GM19043 (cell line): ENCODE results near the gene BBX.
"Not testable (repeated sequence)": the region's sequence is repeated elsewhere in the genome, so short reads cannot be mapped to it uniquely, and the experiment has no call there.

Experiments used
- ATAC-seq: cut with Tn5 transposase; IDR thresholded peaks from one replicate; pipeline ENCODE4 v1.9.1; 2021; ENCODE audit warnings: low read depth; ENCODE audit not compliant: unreplicated experiment

The BBX gene

DNA sequence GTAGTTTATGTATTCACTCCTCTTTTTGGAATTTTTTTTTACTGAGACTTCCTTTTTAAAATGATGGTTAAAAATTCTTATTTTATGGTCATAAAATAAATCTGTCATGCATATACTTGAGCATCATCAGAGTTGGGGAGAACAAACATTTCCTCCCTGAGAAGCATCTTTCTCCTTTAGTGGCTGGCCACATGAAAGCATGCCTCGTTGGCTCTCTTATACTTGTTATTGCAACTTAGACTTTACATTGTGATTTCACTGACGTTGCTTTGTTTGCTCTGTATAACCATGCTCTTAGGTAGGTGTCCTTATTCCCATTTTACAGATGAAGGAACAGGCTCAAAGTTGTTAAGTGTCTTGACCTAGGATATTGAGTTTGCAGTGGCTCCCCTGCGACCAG is 18.1 kb downstream of the BBX start:
- no peak for ATAC-seq

DNA sequence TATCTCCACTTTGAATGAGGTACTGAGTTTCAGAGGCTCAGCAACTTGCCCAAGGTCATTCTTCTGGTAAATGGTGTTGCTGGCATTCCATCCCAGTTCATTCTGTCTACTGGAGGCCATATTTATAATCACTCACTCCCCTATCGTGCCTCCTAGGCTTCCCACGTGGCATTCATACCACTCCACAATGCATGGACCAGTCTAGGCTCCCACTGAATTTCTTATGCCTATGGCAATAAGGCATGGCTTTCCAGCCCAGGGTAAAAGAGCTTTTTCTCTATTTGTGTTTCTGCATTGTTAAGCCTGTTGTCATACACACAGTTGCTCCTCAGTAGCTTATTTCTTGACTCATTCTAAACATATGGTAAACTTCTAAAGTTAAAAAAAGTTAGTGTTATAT is 19.9 kb downstream of the BBX start:
- no peak for ATAC-seq

DNA sequence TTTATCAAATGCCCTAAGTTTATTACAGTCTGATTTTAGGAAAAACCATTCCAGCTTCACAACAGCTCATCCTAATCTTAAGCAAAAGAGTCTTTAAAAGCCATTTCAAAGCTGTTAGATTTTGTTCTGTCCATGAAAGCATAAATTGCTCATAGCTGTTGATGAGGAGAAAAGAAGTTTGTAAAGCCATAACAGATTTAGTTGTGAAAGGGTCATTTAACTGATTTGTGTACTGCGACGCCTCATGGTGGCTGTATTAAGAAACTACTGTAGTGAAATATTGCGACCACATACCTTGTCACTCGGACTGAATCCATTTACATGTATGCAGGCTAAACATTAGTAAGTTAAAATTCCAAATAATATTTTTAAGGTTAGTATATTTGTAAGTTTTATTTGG is 20.9 kb downstream of the BBX start:
- no peak for ATAC-seq

DNA sequence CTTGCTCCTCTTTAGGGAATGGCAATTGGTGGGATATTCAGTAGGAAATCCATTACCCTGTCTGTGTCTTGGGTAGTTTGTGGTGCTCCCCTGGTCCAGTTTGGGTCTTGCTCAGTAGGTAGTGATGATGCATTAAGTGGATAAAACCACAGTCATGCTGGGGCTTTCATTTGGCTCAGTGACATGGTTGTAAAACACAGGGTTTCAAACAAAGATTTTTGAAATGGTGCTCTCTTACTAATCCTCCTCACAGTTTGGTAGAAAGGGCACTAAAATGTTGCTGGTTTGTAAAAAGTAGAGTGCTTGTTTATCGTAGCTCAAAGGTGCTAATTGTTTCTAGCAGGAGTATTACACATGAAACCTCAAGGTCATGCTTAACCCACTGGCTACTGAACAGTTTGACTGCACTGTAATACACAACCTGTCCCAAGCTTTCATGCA is 22.9 kb downstream of the BBX start:
- no peak for ATAC-seq

DNA sequence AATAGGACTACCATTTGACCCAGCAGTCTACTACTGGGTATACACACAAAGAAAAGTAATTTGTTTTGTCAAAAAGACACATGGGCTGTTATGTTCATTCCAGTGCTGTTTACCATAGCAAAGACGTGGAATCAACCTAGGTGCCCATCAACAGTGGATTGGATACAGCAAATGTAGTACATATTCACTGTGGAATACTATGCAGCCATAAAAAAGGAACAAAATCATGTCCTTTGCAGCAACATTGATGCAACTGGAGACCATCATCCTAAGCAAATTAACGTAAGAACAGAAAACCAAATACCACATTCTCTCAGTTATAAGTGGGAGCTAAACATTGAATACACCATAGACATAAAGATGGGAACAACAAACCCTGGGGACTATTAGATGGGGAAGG is 25.8 kb downstream of the BBX start:
- ATAC-seq: no peak

DNA sequence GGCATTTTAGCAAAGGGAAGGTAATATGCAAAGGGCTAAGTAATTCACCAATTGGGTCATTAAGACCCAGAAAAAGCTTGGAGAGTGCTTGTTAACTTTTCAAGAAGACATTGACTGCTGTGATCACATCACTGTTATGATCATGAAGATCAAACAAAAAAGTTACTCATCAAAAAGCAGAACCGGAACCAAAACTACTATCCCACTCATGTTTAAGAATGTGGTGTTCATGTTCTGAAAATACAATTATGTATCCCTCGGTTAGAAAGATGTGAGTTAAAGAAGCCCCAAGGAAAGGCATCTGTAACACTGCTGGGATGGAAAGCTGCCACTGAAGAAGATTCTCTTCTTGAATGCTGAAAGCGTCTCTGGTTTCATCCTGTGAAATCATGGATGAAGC is 32.6 kb downstream of the BBX start:
- ATAC-seq: no peak

DNA sequence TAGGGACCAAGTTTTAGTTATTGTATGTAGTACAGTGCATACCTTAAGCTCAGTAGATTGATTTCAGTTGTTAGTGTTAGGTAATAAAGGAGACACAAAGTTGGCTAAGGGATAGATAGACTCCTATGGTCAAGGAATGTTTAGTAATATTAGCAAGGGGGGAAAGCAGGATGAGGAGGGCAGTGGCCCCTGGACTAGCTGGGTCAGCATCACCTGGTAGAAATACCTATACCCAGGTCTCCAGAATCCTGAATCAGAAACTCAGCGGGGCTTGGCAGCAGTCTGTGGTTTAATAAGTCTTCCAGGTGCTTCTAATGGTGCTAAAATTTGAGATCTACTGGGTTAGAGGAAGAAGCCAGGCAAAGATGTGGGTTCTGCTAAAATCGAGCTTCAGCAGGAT is 35.0 kb downstream of the BBX start:
- no peak for ATAC-seq

DNA sequence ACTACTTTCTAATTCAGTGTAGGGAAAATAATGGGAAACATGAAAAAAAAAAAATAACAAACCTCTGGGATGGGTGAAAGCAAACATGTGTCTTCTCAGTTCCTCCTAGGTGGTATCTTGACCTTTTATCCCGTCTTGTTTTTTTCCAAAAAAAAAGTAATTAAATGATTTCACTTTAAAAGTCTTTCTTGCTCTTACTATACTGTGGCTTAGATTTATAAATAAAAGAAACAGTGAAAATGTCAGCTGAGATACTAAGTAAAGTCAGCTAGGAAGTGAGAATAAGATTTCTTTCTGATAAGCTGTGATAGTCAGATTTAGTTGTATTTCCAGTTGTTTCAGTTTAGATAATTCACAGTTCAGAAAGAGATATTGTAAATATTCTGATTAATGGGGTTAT is 37.4 kb downstream of the BBX start:
- ATAC-seq: no peak

DNA sequence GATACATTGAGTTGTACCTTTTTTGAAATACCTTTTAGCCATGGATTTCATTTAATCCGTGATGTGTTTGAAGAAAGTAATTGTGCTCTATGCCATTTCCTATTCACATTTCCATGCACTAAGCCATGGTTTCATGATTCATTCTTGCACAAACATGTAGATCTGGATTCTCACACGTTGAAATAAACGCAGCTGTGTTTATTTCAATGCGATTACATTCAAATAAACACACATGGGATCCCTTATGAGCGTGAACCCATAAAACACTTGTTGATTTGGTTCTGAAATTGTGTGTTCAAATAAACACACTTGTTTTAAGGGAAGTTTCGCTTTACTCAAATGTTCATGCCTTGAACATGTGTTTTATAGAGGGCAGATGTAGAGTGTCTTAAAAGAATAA is 39.2 kb downstream of the BBX start:
- no peak for ATAC-seq

DNA sequence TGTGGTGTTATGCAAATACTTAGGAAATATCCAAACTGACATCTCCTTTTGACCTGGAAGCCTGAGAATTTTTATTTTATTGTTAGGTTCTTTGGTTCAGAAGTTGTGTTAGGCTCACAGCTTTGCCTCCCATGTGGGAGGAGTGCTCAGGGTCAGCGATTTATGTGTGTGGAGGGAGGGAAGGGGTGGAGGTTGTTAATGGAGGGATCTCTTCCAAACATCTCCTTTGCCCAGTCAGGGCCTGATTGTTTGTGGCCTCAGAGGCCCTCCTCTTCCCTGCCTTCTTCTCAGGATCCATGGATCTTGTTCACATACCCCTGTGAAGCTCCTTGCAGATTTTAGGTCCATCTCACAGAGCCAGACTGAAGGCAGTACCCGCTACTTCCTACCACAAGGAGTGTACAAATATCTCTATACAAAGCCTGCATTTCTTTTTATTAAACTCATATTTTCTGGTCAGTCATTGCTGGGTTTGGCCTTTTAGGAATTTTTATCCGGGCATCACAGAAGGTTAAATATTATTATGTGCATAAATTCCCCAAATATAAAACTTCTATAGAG is 40.3 kb downstream of the BBX start:
- ATAC-seq: no peak

DNA sequence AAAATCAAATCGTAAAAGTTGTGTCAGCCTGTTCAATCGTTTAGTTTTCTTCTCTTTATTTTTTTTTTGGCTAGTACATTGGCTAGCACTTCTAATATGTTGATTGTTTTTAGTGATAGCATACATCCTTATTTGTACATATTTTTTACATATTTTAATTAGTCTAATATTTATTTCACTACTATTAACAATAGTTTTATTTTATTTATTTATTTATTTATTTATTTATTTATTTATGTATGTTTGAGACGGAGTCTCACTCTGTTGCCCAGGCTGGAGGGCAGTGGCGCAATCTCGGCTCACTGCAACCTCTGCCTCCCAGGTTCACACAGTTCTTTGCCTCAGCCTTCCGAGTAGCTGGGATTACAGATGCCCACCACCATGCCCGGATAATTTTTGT is 42.5 kb downstream of the BBX start:
- not testable (repeated sequence) for ATAC-seq

DNA sequence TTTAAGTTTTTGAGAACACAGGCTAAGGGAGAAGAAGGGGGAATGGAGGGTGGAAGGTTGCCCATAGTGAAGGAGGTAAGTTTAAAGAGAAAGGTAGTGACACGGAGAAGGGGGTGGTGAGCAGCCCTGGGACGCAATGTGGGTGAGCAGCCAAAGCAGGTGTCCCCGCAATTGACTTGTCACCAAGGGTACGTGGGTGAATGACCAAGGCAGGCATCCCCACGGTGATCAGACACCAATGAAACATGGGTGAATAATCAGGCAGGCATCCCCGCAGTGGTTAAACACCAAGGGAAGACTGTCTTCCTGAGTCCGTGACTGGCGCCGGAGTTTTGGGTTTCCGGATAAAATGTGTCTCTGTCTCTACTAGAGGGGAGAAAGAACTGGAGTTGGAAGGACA is 48.3 kb downstream of the BBX start:
- ATAC-seq: not testable (repeated sequence)

DNA sequence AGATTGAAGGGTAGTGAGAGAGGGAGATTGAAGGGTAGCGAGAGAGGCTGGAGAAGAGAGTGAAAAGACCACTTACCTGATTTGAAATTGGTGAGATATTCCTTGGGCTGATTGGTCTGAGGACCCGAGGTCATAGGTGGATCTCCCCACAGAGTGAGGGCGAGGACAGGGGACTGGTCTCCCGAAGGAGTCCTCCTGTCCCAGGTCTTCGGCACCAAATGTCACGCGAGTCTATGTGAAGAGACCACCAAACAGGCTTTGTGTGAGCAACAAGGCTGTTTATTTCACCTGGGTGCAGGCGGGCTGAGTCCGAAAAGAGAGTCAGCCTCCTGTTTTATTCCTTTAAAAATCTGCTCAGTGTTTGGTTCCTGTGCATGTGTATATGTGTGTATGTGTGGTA is 48.7 kb downstream of the BBX start:
- ATAC-seq: not testable (repeated sequence)

DNA sequence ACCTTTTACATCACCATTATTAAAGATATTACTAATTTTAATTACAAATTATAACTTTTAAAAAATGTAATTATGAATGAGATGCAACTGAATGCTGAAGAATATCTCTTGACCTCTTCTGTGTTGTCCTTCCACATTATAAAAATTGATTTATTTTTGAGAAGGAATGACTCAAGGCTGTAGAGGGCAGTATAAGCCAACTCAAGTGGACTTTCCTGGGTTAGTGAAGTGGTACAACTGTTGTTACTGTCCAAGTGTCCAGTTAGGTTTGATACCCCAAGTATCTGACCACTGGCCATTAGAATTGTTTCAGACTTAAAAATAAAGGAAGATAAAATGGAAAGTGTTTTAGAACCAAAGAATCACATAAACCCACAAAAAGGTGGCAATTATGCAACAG is 51.9 kb downstream of the BBX start:
- peak; percentile 75 for ATAC-seq

DNA sequence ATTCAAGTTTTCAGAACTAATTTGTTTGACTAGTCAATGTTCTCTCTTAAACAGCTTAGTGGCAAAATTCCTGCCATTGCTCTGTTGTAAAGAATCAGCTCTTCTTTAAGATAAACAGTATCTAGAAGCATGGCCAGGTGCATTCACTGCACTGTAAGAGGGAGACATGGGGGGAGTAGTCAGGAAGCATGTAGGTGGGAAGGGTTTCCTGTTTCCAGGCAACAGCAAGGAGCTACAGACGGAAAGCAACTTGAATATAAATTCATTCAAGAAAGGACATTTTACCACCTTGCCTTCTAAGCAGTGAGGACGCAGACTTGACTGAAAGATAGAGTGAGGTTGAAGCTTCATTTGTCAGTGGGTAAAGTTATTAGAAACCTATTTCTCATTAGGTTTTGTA is 55.3 kb downstream of the BBX start:
- ATAC-seq: no peak

DNA sequence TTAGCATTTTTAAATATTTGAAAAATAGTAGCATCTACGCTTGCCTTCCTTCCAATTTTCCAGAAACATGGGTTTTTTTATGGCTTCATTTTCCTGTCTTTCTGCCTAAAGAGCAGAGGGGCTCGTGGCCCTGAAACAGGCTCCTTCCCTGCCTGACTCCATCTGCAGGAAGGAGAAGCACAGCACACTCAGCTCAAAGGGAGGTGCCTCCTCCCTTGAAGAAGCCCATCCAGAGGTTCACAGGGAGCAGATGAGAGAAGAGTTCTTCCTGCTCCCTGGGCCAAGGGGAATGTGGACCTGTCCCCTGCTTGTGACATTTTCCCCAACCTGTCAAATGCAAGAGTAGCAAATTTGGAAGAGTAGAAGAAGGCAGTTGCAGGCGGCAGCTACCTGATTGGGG is 55.8 kb downstream of the BBX start:
- no peak for ATAC-seq

DNA sequence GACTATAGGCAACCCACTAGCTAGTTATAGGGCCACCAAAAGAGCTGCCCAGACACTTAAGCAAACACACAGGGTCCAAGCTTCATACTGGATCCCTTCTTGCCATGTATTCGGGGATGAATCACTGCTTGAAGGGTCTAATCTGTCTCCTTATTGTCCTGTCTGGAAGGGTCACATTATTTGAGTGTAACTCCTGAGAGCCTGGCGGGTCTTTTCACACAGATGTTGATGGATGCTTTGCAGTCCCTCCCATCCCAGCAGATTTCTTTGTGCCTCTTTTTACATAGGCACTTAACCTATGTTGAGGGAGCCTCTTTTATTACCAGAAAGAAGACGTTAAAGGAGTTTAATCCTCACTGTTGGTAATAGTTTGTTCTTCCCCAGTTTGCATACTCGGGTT is 56.6 kb downstream of the BBX start:
- no peak for ATAC-seq

DNA sequence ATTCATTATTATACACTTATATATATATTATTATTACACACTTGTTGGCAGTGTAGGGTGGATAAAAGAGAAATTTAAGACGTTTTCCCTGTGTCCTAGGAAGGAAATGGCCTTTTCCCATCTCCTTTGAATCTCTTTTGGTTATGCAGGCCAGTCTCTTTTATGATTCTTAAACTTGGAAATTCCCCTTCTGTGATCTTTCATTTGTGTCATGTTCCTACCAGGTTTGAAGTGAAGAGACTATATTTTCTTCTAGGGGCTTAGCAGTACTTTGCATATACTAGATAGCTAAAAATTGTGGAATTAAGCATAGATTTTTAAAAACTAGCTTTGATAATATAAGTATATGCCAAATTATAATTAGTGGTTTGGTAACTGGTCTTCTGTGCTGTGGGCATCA is 58.5 kb downstream of the BBX start:
- no peak for ATAC-seq

DNA sequence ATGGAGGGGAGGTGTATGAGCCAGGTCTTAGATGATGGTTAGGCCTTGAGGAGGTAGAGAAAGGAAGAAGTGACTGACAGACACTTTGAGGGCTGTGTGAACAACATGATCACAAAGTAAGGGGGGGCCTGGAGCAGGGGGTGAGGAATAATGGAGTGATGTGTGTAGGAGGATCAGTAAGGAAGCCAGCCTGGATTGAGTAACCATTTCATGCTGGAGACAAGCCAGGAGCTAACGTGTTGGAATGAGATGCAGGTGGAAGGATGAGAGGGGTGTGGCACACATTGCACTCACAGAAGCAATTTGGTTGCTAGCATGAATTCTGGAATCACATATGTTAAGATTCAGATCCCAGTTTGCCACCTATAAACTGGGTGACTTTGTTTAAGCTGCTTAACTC is 65.5 kb downstream of the BBX start:
- ATAC-seq: no peak

DNA sequence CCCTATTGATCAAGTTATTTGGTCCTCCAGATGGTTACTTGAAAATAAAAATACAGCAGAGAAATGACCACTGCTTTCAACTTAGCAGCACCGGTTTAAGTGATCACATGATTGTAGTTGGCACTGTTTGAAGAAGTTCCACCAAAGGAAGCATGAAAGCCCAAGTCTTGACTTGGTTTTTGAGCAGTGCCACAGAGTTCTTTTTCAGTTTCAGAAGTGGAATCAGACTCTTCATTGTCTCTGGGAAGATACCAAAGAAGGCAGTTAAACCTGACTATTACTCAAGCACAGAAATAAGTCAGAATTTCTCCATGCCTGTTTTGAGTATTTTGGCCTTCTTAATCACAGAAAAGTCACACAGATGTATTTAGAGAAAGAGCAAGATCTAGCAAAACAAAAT is 66.7 kb downstream of the BBX start:
- ATAC-seq: peak; percentile 67

DNA sequence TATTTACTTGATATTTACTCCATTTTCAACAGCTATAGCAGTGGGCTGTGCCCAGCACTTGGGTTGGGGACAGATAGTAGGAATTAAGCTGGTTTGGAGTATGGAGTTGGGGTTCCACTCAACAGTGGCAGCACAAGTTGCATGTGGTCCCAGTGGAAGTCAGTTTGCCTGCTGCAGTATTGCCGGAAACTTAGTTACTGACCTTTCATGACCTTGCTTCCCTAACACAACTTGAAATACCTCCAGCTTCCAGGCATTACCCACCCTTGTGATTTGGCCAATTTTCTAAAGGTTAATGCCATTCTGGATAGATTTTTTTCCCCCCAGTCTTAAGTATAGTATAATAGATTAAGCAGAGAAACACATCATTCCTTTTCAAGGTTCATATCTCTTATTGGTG is 68.0 kb downstream of the BBX start:
- ATAC-seq: no peak

DNA sequence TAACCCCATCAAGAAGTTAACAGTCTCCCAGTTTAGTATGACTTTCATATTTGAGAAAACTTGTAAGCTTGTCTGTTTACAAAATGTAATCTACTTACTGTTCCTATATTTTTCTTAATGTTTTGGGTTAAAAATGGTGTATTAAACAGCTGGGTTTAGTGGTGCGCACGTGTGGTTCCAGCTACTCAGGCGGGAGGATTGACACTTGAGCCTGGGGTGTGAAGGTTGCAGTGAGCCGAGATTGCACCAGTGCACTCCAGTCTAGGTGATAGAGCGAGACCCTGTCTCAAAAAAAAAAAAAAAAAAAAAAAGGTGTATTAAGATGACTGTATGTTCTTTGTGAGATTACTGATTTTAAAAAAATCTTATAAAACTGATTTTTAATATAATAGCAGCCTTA is 69.3 kb downstream of the BBX start:
- no peak for ATAC-seq

DNA sequence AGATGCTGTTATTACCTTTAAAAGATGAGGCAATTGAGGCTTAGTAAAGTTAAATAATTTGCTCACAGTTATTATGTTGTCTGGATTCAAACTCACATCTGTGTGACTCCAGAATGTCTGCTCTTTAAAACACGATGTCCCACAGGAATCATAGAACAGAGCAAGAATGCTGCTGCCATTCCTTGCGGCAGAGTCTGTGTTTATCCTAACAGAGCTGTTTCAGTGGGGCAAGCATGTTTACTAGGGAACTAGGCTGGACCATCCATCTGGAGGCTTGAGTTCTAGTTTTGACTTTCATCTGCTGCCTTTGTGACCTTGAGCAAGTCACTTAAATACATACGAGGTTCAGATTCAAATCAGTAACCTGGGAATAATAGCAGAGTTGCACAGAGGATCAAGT is 72.1 kb downstream of the BBX start:
- no peak for ATAC-seq
